Naive thymus-derived CD4-positive, alpha-beta T cell (primary cell): ENCODE data around the gene CCBE1. TPM values are rescaled to one million over a fixed set of nuclear protein-coding genes. Genes with fewer than 3 reads are reported as not detected.

Experiments
- ATAC-seq: fragments of 150-1000 bp; cut with Tn5 transposase; 2 replicates; pipeline ENCODE4 v1.10.0; 2021; ENCODE audit warnings: mild to moderate bottlenecking, moderate library complexity
- CTCF ChIA-PET: fragments of 350-600 bp; sonication (Branson Sonifier 250); formaldehyde crosslinking; loops from one replicate; lab custom pipeline; 2021; ENCODE audit warnings: antibody characterized with exemption; lab: Charles Lee
- POLR2A ChIA-PET: fragments of 350-600 bp; sonication (Branson Sonifier 250); formaldehyde crosslinking; loops from one replicate; lab custom pipeline; 2021; ENCODE audit warnings: antibody characterized with exemption, inconsistent platforms; lab: Charles Lee
- DNase-seq, 9 donors: peaks; one replicate each; pipeline versions ENCODE4 v3.0.0 to v3.0.0-alpha.2; 2020 to 2022; ENCODE audit warnings: mixed read lengths in 1 of 9
- H3K27ac ChIP-seq: one replicate; pipeline ENCODE4 v1.7.0; 2013; ENCODE audit warnings: mild to moderate bottlenecking, low read depth, low read length, moderate library complexity
- H3K27me3 ChIP-seq, 2 donors: one replicate each; pipeline ENCODE4 v1.7.0; 2013; ENCODE audit warnings: low read length in 2 of 2, mild to moderate bottlenecking in 2 of 2, moderate library complexity in 2 of 2; ENCODE audit not compliant: control insufficient read depth in 2 of 2, insufficient read depth in 2 of 2
- H3K36me3 ChIP-seq, 3 experiments: 1 replicate in 2 of 3; 2 replicates in 1 of 3; pipeline ENCODE4 v1.7.0; 2013; ENCODE audit warnings: low read length in 3 of 3, mild to moderate bottlenecking in 3 of 3, moderate library complexity in 1 of 3; ENCODE audit not compliant: insufficient read depth in 3 of 3, control insufficient read depth in 2 of 3
- H3K4me1 ChIP-seq, 2 donors: one replicate each; pipeline ENCODE4 v1.7.0; 2013; ENCODE audit warnings: low read length in 2 of 2, mild to moderate bottlenecking in 2 of 2, moderate library complexity in 1 of 2; ENCODE audit not compliant: control insufficient read depth in 2 of 2, insufficient read depth in 2 of 2
- H3K4me3 ChIP-seq: 2 replicates; pipeline ENCODE4 v1.7.0; 2013; ENCODE audit warnings: mild to moderate bottlenecking, low read length
- H3K9me3 ChIP-seq, 3 experiments: 1 replicate in 2 of 3; 2 replicates in 1 of 3; pipeline ENCODE4 v1.7.0; 2013; ENCODE audit warnings: low read length in 3 of 3; ENCODE audit not compliant: control insufficient read depth in 2 of 3
- H3K27ac Mint-ChIP-seq, 9 donors: one replicate each; pipeline ENCODE4 v1.8.0; 2020 to 2022; ENCODE audit warnings: mixed read lengths in 9 of 9, mild to moderate bottlenecking in 8 of 9, moderate library complexity in 5 of 9, inconsistent platforms in 2 of 9
- H3K27me3 Mint-ChIP-seq, 5 donors: one replicate each; pipeline ENCODE4 v1.8.0; 2021 to 2022; ENCODE audit warnings: mixed read lengths in 5 of 5, mild to moderate bottlenecking in 1 of 5
- H3K36me3 Mint-ChIP-seq, 5 donors: one replicate each; pipeline ENCODE4 v1.8.0; 2020 to 2022; ENCODE audit warnings: mixed read lengths in 5 of 5, mild to moderate bottlenecking in 3 of 5, inconsistent platforms in 1 of 5
- H3K4me1 Mint-ChIP-seq, 7 donors: one replicate each; pipeline ENCODE4 v1.8.0; 2020 to 2022; ENCODE audit warnings: mixed read lengths in 7 of 7, mild to moderate bottlenecking in 3 of 7, inconsistent platforms in 1 of 7
- H3K4me3 Mint-ChIP-seq, 10 donors: one replicate each; pipeline ENCODE4 v1.8.0; 2020 to 2022; ENCODE audit warnings: mild to moderate bottlenecking in 10 of 10, mixed read lengths in 10 of 10, moderate library complexity in 6 of 10, inconsistent platforms in 2 of 10
- H3K9me3 Mint-ChIP-seq, 11 donors: one replicate each; pipeline ENCODE4 v1.8.0; 2020 to 2022; ENCODE audit warnings: mixed read lengths in 11 of 11, mild to moderate bottlenecking in 4 of 11, inconsistent platforms in 1 of 11, moderate library complexity in 1 of 11
- intact Hi-C, 2 donors: fragments of 100-400 bp; cut with micrococcal nuclease; formaldehyde crosslinking; loops; one replicate each; pipeline ENCODE4 v1.15.1; 2023
- polyA plus RNA-seq, 2 donors: library from polyadenylated mRNA; unstranded; fragments of 300-500 nt; fragmentation: Illumina TruSeq; gene quantifications; one replicate each; pipeline ENCODE4 v1.2.3, GENCODE V29; 2021
- total RNA-seq, 6 experiments: library from RNA in 5 of 6; stranded (reverse) in 5 of 6; gene quantifications; 1 replicate in 5 of 6; 2 replicates in 1 of 6; pipeline ENCODE4 v1.2.3 and lab custom pipeline; 2021 to 2026

CCBE1 gene
- total and polyA plus RNA-seq, 7 experiments from 2014 or later: not detected

DNA sequence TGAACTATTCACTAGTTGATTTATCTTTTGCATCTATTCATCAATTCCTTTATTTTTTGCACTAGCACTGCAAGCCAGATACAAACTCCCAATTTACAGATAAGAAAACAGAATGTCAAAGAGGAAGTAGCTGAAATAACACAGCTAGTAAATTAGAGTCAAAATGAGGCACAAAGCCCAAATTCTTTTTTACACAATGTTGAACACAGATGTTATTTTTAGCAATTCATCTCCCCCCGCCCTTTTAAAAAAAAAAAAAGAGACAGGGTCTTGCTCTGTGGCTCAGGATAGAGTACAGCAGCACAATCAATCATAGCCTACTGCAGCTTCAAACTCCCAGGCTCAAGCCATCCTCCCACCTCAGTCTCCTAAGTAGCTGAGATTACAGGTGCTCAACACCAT is 127.8 kb downstream of the CCBE1 start:
- Histone ChIP-seq H3K27ac (no peak overlapping the region), H3K27me3 (no peaks in the 10 kb centered on the region), H3K9me3 (no peaks in the 10 kb centered on the region), H3K36me3 (no peaks in the 10 kb centered on the region), H3K4me1 (no peaks in the 10 kb centered on the region), H3K4me3 (no peak overlapping the region)
- Mint-ChIP-seq H3K36me3 (peaks cover 0 to 3% (median 0%) of the 10 kb centered on the region in 5 donors), H3K9me3 (peaks cover 0 to 9% (median 0%) of the 10 kb centered on the region in 11 donors), H3K27ac (no peak overlapping the region), H3K4me3 (no peak overlapping the region), H3K4me1 (peaks cover 0 to 5% (median 0%) of the 10 kb centered on the region in 7 donors), H3K27me3 (peaks cover 0 to 24% (median 5%) of the 10 kb centered on the region in 5 donors)
- DNase-seq (no peak), ATAC-seq (no peak)
- ChIA-PET CTCF (no interaction called here), POLR2A (no interaction called here)
- intact Hi-C loops: no loop called here

DNA sequence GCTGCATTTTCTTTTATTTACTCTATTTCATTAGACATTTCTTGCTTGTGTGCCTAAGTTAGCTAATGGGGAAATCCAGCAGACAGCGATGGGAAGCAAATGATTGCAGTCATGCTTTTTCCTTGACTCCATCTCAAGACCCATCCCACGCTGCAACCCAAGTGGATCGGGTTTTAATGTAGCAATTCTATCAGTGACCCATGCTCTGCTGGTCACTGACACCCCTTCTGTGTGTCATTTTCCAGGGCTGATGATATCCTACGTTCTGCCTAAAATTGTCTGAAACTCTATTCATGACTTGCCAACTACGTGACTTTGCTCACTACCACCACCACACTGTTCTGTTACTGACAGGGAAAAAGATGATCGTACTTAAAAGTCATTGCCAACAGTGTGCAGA is 129.8 kb downstream of the CCBE1 start:
- H3K36me3 Mint-ChIP-seq: peaks cover 0 to 3% (median 0%) of the 10 kb centered on the region in 5 donors
- ChIA-PET POLR2A (no interaction called here), CTCF (no interaction called here)
- no peak overlapping the region for H3K4me3 ChIP-seq
- peaks cover 0 to 9% (median 0%) of the 10 kb centered on the region in 11 donors for H3K9me3 Mint-ChIP-seq
- ATAC-seq (no peak), DNase-seq (no peak)
- no peaks in the 10 kb centered on the region for H3K9me3 ChIP-seq
- peaks cover 0 to 5% (median 0%) of the 10 kb centered on the region in 7 donors for H3K4me1 Mint-ChIP-seq
- no peak overlapping the region for H3K27ac ChIP-seq
- H3K36me3 ChIP-seq: no peaks in the 10 kb centered on the region
- no peaks in the 10 kb centered on the region for H3K27me3 ChIP-seq
- H3K27me3 Mint-ChIP-seq: peaks cover 0 to 24% (median 8%) of the 10 kb centered on the region in 5 donors
- H3K4me3 Mint-ChIP-seq: no peak overlapping the region
- no peaks in the 10 kb centered on the region for H3K4me1 ChIP-seq
- H3K27ac Mint-ChIP-seq: no peak overlapping the region
- intact Hi-C loops: no loop called here

DNA sequence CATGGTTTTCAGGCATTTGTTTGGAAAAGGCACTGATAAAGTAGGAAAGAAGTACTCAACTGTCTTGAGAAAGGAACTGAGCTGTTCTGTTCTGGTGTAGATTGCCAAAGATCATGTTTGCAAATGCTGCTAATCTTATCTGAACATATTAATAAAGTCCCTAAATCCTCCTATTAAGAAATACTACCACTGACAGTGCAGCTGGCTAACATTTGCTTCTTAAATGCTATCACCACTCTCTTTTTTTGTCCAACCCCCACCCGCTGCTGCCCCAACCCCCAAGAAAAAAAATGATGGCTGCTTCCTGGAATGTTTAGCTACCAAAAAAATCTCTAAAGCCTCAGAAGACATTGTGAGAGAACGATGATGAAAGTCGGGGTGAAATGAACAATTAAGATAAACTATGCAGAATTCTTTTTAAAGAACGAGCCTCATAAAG is 130.7 kb downstream of the CCBE1 start:
- ATAC-seq (no peak), DNase-seq (no peak)
- Mint-ChIP-seq H3K4me1 (peaks cover 0 to 5% (median 0%) of the 10 kb centered on the region in 7 donors), H3K4me3 (no peak overlapping the region), H3K36me3 (peaks cover 0 to 3% (median 0%) of the 10 kb centered on the region in 5 donors), H3K27me3 (peaks cover 0 to 24% (median 9%) of the 10 kb centered on the region in 5 donors), H3K27ac (no peak overlapping the region), H3K9me3 (peaks cover 0 to 9% (median 0%) of the 10 kb centered on the region in 11 donors)
- POLR2A ChIA-PET: no interaction called here
- intact Hi-C loops: no loop called here
- CTCF ChIA-PET: no interaction called here
- Histone ChIP-seq H3K27me3 (no peaks in the 10 kb centered on the region), H3K4me3 (no peak overlapping the region), H3K27ac (no peak overlapping the region), H3K9me3 (no peaks in the 10 kb centered on the region), H3K36me3 (no peaks in the 10 kb centered on the region), H3K4me1 (no peaks in the 10 kb centered on the region)

DNA sequence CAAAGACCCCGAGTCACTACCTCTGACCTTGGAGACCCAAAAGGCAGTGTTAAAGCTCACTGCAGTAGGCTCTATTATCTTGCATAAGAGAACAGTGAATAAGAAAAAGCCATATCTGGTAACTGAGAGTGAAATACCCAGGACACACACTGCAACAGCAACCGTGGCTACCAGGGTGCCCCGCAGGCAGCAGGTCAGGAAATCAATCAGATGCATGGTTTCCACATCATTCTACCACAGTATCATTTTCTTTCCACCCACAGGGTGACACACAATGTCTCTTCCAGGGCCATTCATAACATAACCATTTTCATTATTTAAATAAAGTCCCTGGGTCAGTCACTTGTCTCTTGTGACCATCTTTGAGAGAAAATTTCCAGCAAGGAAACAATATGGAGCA is 131.3 kb downstream of the CCBE1 start:
- ATAC-seq: no peak
- POLR2A ChIA-PET: no interaction called here
- Mint-ChIP-seq H3K36me3 (peaks cover 0 to 3% (median 0%) of the 10 kb centered on the region in 5 donors), H3K9me3 (peaks cover 0 to 9% (median 0%) of the 10 kb centered on the region in 11 donors), H3K4me3 (no peak overlapping the region), H3K27ac (no peak overlapping the region), H3K4me1 (peaks cover 0 to 5% (median 0%) of the 10 kb centered on the region in 7 donors), H3K27me3 (peaks cover 0 to 24% (median 9%) of the 10 kb centered on the region in 5 donors)
- no peaks in the 10 kb centered on the region for H3K27me3 ChIP-seq
- intact Hi-C loops: no loop called here
- H3K9me3 ChIP-seq: no peaks in the 10 kb centered on the region
- no peak for DNase-seq
- CTCF ChIA-PET: no interaction called here
- no peaks in the 10 kb centered on the region for H3K36me3 ChIP-seq
- H3K4me3 ChIP-seq: no peak overlapping the region
- H3K27ac ChIP-seq: no peak overlapping the region
- no peaks in the 10 kb centered on the region for H3K4me1 ChIP-seq

DNA sequence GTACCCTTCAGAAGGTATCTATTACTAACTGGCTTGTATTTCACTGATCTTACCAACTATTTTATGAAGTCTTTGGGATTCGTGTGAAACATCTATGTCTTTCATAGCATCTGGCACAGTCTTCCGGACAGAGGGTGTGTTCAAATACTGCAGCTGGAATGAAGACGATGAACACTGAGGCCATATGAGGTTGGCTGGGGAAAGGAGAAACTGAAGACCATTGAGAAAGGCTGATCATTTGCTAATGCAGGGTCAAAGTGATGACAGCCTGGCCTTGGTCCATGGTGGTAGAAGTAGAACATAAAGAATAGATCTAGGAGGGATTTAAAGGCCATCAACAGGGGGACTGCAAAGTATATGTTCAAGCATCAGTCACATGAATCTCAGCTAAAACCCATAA is 132.7 kb downstream of the CCBE1 start:
- no peak overlapping the region for H3K4me3 ChIP-seq
- ATAC-seq (no peak), DNase-seq (no peak)
- CTCF ChIA-PET: no interaction called here
- Mint-ChIP-seq H3K4me3 (no peak overlapping the region), H3K9me3 (peaks cover 0 to 9% (median 0%) of the 10 kb centered on the region in 11 donors), H3K4me1 (peaks cover 0 to 5% (median 0%) of the 10 kb centered on the region in 7 donors), H3K36me3 (peaks cover 0 to 3% (median 0%) of the 10 kb centered on the region in 5 donors), H3K27ac (no peak overlapping the region), H3K27me3 (peaks cover 0 to 20% (median 9%) of the 10 kb centered on the region in 5 donors)
- H3K4me1 ChIP-seq: no peaks in the 10 kb centered on the region
- POLR2A ChIA-PET: no interaction called here
- H3K36me3 ChIP-seq: no peaks in the 10 kb centered on the region
- no peaks in the 10 kb centered on the region for H3K9me3 ChIP-seq
- no peaks in the 10 kb centered on the region for H3K27me3 ChIP-seq
- H3K27ac ChIP-seq: no peak overlapping the region
- intact Hi-C loops: no loop called here

DNA sequence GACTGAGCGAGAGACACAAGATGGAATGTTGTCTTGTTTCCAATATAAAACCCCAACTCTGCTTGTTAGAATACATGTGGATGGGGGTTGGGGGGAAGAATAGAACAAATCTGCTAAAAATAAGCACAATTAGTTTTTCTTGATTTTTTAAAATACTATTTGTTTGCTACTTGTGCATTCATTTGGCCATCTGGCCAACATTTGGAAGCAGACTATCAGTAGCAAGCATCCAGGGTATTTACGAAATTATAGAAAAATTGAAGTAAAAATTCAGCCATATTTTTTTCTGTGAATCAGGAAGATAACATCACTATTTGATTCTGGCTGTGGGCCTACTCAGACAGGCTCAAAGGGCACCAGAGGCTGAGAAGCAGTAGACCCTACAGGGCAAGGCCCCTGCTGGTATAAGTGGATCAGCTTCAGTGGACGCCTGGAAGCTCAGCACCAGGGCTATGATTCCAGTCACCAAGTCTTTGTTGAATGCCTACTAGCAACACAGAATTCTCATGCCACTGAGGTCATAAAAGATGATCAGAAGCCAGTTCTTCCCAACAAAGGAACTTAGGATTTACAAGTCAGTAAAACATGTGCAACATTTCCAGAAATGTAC is 133.9 kb downstream of the CCBE1 start:
- H3K4me3 Mint-ChIP-seq: no peak overlapping the region
- no peak overlapping the region for H3K27ac Mint-ChIP-seq
- ChIA-PET POLR2A (no interaction called here), CTCF (no interaction called here)
- no peak for DNase-seq
- no peak overlapping the region for H3K4me3 ChIP-seq
- peaks cover 0 to 7% (median 0%) of the 10 kb centered on the region in 11 donors for H3K9me3 Mint-ChIP-seq
- no peaks in the 10 kb centered on the region for H3K27me3 ChIP-seq
- H3K4me1 Mint-ChIP-seq: no peaks in the 10 kb centered on the region
- H3K36me3 ChIP-seq: no peaks in the 10 kb centered on the region
- H3K27me3 Mint-ChIP-seq: peaks cover 0 to 15% (median 6%) of the 10 kb centered on the region in 5 donors
- H3K9me3 ChIP-seq: no peaks in the 10 kb centered on the region
- H3K36me3 Mint-ChIP-seq: no peaks in the 10 kb centered on the region
- no peaks in the 10 kb centered on the region for H3K4me1 ChIP-seq
- intact Hi-C loops: no loop called here
- no peak for ATAC-seq
- H3K27ac ChIP-seq: no peak overlapping the region

DNA sequence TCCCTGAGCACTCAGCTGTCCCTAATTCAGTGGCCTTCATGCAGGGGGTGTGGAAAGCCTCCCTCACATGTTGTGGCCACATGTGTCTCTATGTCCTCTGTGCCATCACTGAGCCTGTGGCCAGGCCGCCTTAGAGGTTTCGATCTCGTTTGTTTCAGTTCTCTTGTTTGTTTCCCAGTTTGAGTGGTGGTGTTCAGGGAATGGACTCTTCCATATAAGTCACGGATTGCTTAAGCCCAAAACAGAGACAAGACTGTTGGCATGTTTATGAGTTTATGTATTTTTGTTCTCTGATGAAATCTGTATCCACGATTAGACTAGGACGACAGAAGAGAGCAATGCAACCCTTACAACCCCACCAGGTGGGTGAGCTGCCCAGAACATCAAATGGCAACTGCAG is 134.5 kb downstream of the CCBE1 start:
- Mint-ChIP-seq H3K4me3 (no peak overlapping the region), H3K4me1 (no peaks in the 10 kb centered on the region), H3K27ac (no peak overlapping the region), H3K36me3 (no peaks in the 10 kb centered on the region), H3K27me3 (peaks cover 0 to 15% (median 6%) of the 10 kb centered on the region in 5 donors), H3K9me3 (peaks cover 0 to 10% (median 2%) of the 10 kb centered on the region in 11 donors)
- no peaks in the 10 kb centered on the region for H3K4me1 ChIP-seq
- intact Hi-C loops: no loop called here
- H3K36me3 ChIP-seq: no peaks in the 10 kb centered on the region
- ATAC-seq (no peak), DNase-seq (no peak)
- H3K27me3 ChIP-seq: no peaks in the 10 kb centered on the region
- H3K9me3 ChIP-seq: no peaks in the 10 kb centered on the region
- H3K4me3 ChIP-seq: no peak overlapping the region
- H3K27ac ChIP-seq: no peak overlapping the region
- ChIA-PET CTCF (no interaction called here), POLR2A (no interaction called here)
